PC-3 (cell line): Measurements from ENCODE around the gene TIRAP. TPM values are rescaled to one million over a fixed set of nuclear protein-coding genes. Genes with fewer than 3 reads are reported as not detected.

ENCODE experiments used
- ATAC-seq: fragments of 200-7000 bp; cut with Tn5 transposase; 2 replicates; pipeline ENCODE4 v1.9.1; 2020; ENCODE audit warnings: mild to moderate bottlenecking, moderate library complexity
- BruUV-seq: library from RNA; stranded (reverse); fragments of 400-500 nt; replicated peaks from 2 replicates; lab custom pipeline; 2021; lab: Mats Ljungman, UMichigan
- CTCF ChIA-PET: fragments of 300-600 bp; sonication (Branson Sonifier 250); formaldehyde crosslinking; loops from one replicate; lab custom pipeline; 2022; ENCODE audit warnings: antibody characterized with exemption; lab: Charles Lee
- POLR2A ChIA-PET: fragments of 300-600 bp; sonication (Branson Sonifier 250); formaldehyde crosslinking; loops from one replicate; lab custom pipeline; 2022; ENCODE audit warnings: antibody characterized with exemption; ENCODE audit not compliant: unreplicated experiment; lab: Charles Lee
- DNase-seq: peaks from one replicate; pipeline ENCODE4 v3.0.0-alpha.2; 2015
- H2AFZ ChIP-seq: fragments of 300-600 bp; sonication (generic); 2 replicates; pipeline ENCODE4 v1.6.0; 2016; ENCODE audit warnings: antibody characterized with exemption, low read length
- H3F3A ChIP-seq: fragments of 300-600 bp; sonication (generic); one replicate; pipeline ENCODE4 v1.6.0; 2017; ENCODE audit warnings: antibody characterized with exemption, low read length, control low read depth, mild to moderate bottlenecking; ENCODE audit not compliant: unreplicated experiment
- H3K27ac ChIP-seq: fragments of 300-600 bp; sonication (generic); 2 replicates; pipeline ENCODE4 v1.5.1; 2016; ENCODE audit warnings: mild to moderate bottlenecking, low read length
- H3K27me3 ChIP-seq: fragments of 300-600 bp; sonication (generic); 2 replicates; pipeline ENCODE4 v1.6.1; 2016; ENCODE audit warnings: low read length, mixed read lengths
- H3K36me3 ChIP-seq: fragments of 300-600 bp; sonication (generic); 2 replicates; pipeline ENCODE4 v1.6.1; 2016; ENCODE audit warnings: low read depth, mixed run types, low read length, mixed read lengths
- H3K4me1 ChIP-seq: fragments of 300-600 bp; sonication (generic); 2 replicates; pipeline ENCODE4 v1.5.1; 2016; ENCODE audit warnings: low read length; ENCODE audit not compliant: insufficient read depth
- H3K4me2 ChIP-seq: fragments of 300-600 bp; sonication (generic); 2 replicates; pipeline ENCODE4 v1.6.0; 2016; ENCODE audit warnings: low read length
- H3K4me3 ChIP-seq: fragments of 300-600 bp; sonication (generic); 2 replicates; pipeline ENCODE4 v1.5.1; 2016; ENCODE audit warnings: mild to moderate bottlenecking, low read length, mixed read lengths
- H3K79me2 ChIP-seq: fragments of 300-600 bp; sonication (generic); 2 replicates; pipeline ENCODE4 v1.6.1; 2017; ENCODE audit warnings: low read length, mixed read lengths
- H3K9ac ChIP-seq: fragments of 300-600 bp; sonication (generic); 2 replicates; pipeline ENCODE4 v1.6.0; 2016; ENCODE audit warnings: mild to moderate bottlenecking, low read length
- H3K9me2 ChIP-seq: fragments of 300-600 bp; sonication (generic); replicated peaks from 2 replicates; pipeline ENCODE4 v1.6.1; 2016; ENCODE audit warnings: mixed run types, low read length, mixed read lengths
- H3K9me3 ChIP-seq: fragments of 300-600 bp; sonication (generic); 2 replicates; pipeline ENCODE4 v1.6.1; 2016; ENCODE audit warnings: low read length, mixed read lengths
- H4K20me1 ChIP-seq: fragments of 300-600 bp; sonication (generic); 2 replicates; pipeline ENCODE4 v1.6.1; 2016; ENCODE audit warnings: low read length, mixed read lengths
- CTCF ChIP-seq: fragments of 300-600 bp; sonication (generic); conservative IDR thresholded peaks from 2 replicates; pipeline ENCODE4 v1.5.1; 2017; ENCODE audit warnings: antibody characterized with exemption, low read depth, mild to moderate bottlenecking, low read length
- EZH2 ChIP-seq: fragments of 300-600 bp; sonication (generic); IDR thresholded peaks from one replicate; pipeline ENCODE4 v1.6.1; 2017; ENCODE audit warnings: antibody characterized with exemption, mild to moderate bottlenecking, low read length; ENCODE audit not compliant: unreplicated experiment
- EZH2phosphoT487 ChIP-seq: fragments of 300-600 bp; sonication (generic); IDR thresholded peaks from 2 replicates; pipeline ENCODE4 v1.6.1; 2018; ENCODE audit warnings: mild to moderate bottlenecking, antibody characterized with exemption, low read length, borderline replicate concordance
- intact Hi-C: fragments of 100-400 bp; cut with micrococcal nuclease; formaldehyde crosslinking; loops from 2 replicates; pipeline ENCODE4 v1.9.0; 2023
- total RNA-seq: library from RNA; depleted of rRNA; stranded (reverse); fragments of >200 nt; gene quantifications from 2 replicates; pipeline ENCODE4 v1.2.3, GENCODE V29; 2014

Gene TIRAP
- total RNA-seq, 1 experiment from 2014 or later, result 8.4 TPM

- Histone ChIP-seq H3K4me1 (peaks cover 53% of the 10 kb centered on the region), H2AFZ (no peak overlapping the region), H3K36me3 (peaks cover 5% of the 10 kb centered on the region; the same call in 1 of the 2 replicates), H4K20me1 (no peaks in the 10 kb centered on the region), H3F3A (no peaks in the 10 kb centered on the region), H3K4me3 (no peak overlapping the region), H3K9ac (no peak overlapping the region), H3K79me2 (no peaks in the 10 kb centered on the region), H3K27me3 (no peaks in the 10 kb centered on the region), H3K27ac (no peak overlapping the region), H3K9me2 (no peaks in the 10 kb centered on the region), H3K9me3 (no peaks in the 10 kb centered on the region), H3K4me2 (no peak overlapping the region)
- intact Hi-C loops, result no loop called here
- no peak for ATAC-seq
- ChIA-PET CTCF (no interaction called here), POLR2A (interaction anchor here (0.5 kb wide), 1 partner anchor 276 kb away, joined by 3 read pairs; no protein-coding TSS in a partner anchor)
- DNase-seq, result no peak
- no TSS peak for BruUV-seq
- TF ChIP-seq EZH2phosphoT487, result no peak
- no peak for TF ChIP-seq EZH2
- TF ChIP-seq CTCF, result no peak
Observed at GRCh38 chr11:126337474-126338241, 54.8 kb downstream of the TIRAP start.

GRCh38 chr11:126338346-126339055, 55.6 kb downstream of the TIRAP start:
- Histone ChIP-seq H3K4me1 (peaks cover 45% of the 10 kb centered on the region), H3K9me3 (no peaks in the 10 kb centered on the region), H3F3A (no peaks in the 10 kb centered on the region), H3K36me3 (peaks cover 9% of the 10 kb centered on the region; the same call in 1 of the 2 replicates), H3K4me2 (no peak overlapping the region), H2AFZ (no peak overlapping the region), H3K27me3 (no peaks in the 10 kb centered on the region), H3K9me2 (no peaks in the 10 kb centered on the region), H4K20me1 (no peaks in the 10 kb centered on the region), H3K4me3 (no peak overlapping the region), H3K27ac (peak overlapping the region; percentile 95), H3K79me2 (no peaks in the 10 kb centered on the region), H3K9ac (no peak overlapping the region; the same call in 1 of the 2 replicates)
- no peak for ATAC-seq
- CTCF ChIA-PET, result no interaction called here
- TF ChIP-seq EZH2phosphoT487 (no peak), EZH2 (no peak), CTCF (no peak)
- POLR2A ChIA-PET, result no interaction called here
- no peak for DNase-seq
- intact Hi-C loops, result no loop called here
- BruUV-seq, result no TSS peak
